ENCODE results near the gene SRSF9. TPM values are rescaled to one million over a fixed set of nuclear protein-coding genes. Genes with fewer than 3 reads are reported as not detected.

The SRSF9 gene
- total and polyA plus RNA-seq, 8 donors = 41.1 to 218 (median 102) TPM

GRCh38 chr12:120467439-120467838, 2.1 kb downstream of the SRSF9 start:
- H3K4me1 ChIP-seq = peaks cover 33 to 57% (median 44%) of the 10 kb centered on the region in 4 donors
- H3K27me3 ChIP-seq = no peaks in the 10 kb centered on the region
- intact Hi-C loops (cut with DNase I; ENCODE audit: low total_unique reads) = no loop called here
- WGBS, 5 donors = 89 to 95% (median 93%) methylated on average over 6 of the region's 6 CpGs
- no peak for DNase-seq
- TF ChIP-seq POLR2AphosphoS5 (IDR thresholded peaks at IDR 0.05) (no peak), POLR2A (IDR thresholded peaks at IDR 0.05) (no peak), EP300 (IDR thresholded peaks at IDR 0.05) (no peak), CTCF (IDR thresholded peaks at IDR 0.05) (no peak)
- peaks cover 30 to 52% (median 47%) of the 10 kb centered on the region in 4 donors for H3K36me3 ChIP-seq
- no peaks in the 10 kb centered on the region for H3K9me3 ChIP-seq
- H3K4me3 ChIP-seq = no peak overlapping the region
- no peak overlapping the region for H3K27ac ChIP-seq

DNA sequence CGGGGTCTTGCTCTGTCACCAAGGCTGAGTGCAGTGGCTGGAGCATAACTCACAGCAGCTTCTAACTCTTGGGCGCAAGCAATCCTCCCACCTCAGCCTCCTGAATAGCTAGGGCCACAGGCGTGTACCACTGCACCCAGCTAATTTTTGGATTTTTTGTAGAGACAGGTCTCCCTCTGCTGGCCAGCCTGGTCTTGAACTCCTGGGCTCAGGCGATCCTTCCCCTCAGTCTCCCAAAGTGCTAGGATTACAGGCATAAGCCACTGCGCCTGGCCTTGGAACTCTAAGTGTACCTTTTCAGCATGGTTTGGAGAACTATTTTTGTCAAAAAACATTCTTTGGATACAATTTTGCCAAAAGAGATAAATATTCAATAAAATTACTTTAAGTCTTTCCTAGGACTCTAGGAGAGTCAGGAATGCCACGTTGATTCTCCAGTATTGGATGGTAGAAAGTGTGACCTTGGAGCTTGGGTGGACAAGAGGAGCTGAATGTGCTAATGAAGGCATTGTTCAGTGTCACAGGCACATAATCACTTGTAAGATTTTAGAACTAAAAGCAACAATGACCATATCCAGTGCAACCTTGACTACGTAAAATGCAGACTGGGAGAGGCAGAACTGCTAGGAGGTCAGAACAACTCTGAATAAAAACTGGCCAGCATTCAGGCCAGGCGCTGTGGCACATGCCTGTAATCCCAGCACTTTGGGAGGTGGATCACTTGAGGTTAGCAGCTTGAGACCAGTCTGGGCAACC, 2.8 kb downstream of the SRSF9 start:
- H3K27me3 ChIP-seq = no peaks in the 10 kb centered on the region
- DNase-seq = peak; percentile 48 to 68
- no peak overlapping the region for H3K4me3 ChIP-seq
- H3K4me1 ChIP-seq = peaks cover 33 to 55% (median 44%) of the 10 kb centered on the region in 4 donors
- peaks cover 37 to 59% (median 54%) of the 10 kb centered on the region in 4 donors for H3K36me3 ChIP-seq
- WGBS, 5 donors = 42 to 60% (median 49%) methylated on average over 8 of the region's 8 CpGs
- peak in 4 of 7 experiments; percentile 11 to 31 (median 24) for TF ChIP-seq CTCF (IDR thresholded peaks at IDR 0.05)
- no peak for TF ChIP-seq POLR2AphosphoS5 (IDR thresholded peaks at IDR 0.05)
- peak overlapping the region in 3 of 5 donors; percentile 11 to 36 (median 26) for H3K27ac ChIP-seq
- intact Hi-C loops (cut with DNase I; ENCODE audit: low total_unique reads) = no loop called here
- H3K9me3 ChIP-seq = no peaks in the 10 kb centered on the region

- WGBS, 5 donors = 34 to 44% (median 38%) methylated on average over 5 of the region's 5 CpGs
- Histone ChIP-seq H3K27ac (peak overlapping the region in 1 of 5 donors; percentile 14), H3K36me3 (peaks cover 44 to 68% (median 63%) of the 10 kb centered on the region in 4 donors), H3K4me3 (no peak overlapping the region), H3K27me3 (no peaks in the 10 kb centered on the region), H3K4me1 (peaks cover 33 to 45% (median 42%) of the 10 kb centered on the region in 4 donors), H3K9me3 (no peaks in the 10 kb centered on the region)
- intact Hi-C loops (cut with DNase I; ENCODE audit: low total_unique reads) = no loop called here
- TF ChIP-seq POLR2A (IDR thresholded peaks at IDR 0.05) = no peak
- DNase-seq = no peak
Observed at GRCh38 chr12:120465756-120466155, 3.8 kb downstream of the SRSF9 start.

GRCh38 chr12:120463712-120464111, 5.8 kb downstream of the SRSF9 start:
- intact Hi-C loops (cut with DNase I; ENCODE audit: low total_unique reads) = no loop called here
- Histone ChIP-seq H3K9me3 (no peaks in the 10 kb centered on the region), H3K27ac (no peak overlapping the region), H3K27me3 (no peaks in the 10 kb centered on the region), H3K36me3 (peaks cover 53 to 88% (median 84%) of the 10 kb centered on the region in 4 donors), H3K4me3 (no peak overlapping the region), H3K4me1 (peaks cover 25 to 35% (median 31%) of the 10 kb centered on the region in 4 donors)
- TF ChIP-seq POLR2A (IDR thresholded peaks at IDR 0.05) = no peak
- TF ChIP-seq CTCF (IDR thresholded peaks at IDR 0.05) = no peak
- no peak for TF ChIP-seq POLR2AphosphoS5 (IDR thresholded peaks at IDR 0.05)
- no peak for TF ChIP-seq EP300 (IDR thresholded peaks at IDR 0.05)
- 82 to 88% (median 85%) methylated on average over 5 of the region's 5 CpGs for WGBS, 5 donors
- DNase-seq = no peak

GRCh38 chr12:120462099-120462640, 7.4 kb downstream of the SRSF9 start:
- intact Hi-C loops (cut with DNase I; ENCODE audit: low total_unique reads) = no loop called here
- TF ChIP-seq POLR2A (IDR thresholded peaks at IDR 0.05) (no peak), POLR2AphosphoS5 (IDR thresholded peaks at IDR 0.05) (no peak), EP300 (IDR thresholded peaks at IDR 0.05) (no peak), CTCF (IDR thresholded peaks at IDR 0.05) (no peak)
- Histone ChIP-seq H3K9me3 (no peaks in the 10 kb centered on the region), H3K27ac (no peak overlapping the region), H3K4me3 (no peak overlapping the region), H3K36me3 (peaks cover 65 to 99% (median 96%) of the 10 kb centered on the region in 4 donors), H3K4me1 (peaks cover 11 to 21% (median 17%) of the 10 kb centered on the region in 4 donors), H3K27me3 (no peaks in the 10 kb centered on the region)
- WGBS, 5 donors = 73 to 85% (median 78%) methylated on average over 3 of the region's 3 CpGs
- no peak for DNase-seq
